Raji (cell line): ENCODE data around the gene VAT1.
A peak's percentile ranks its signal among the peaks of the same experiment; 100 is the strongest.

Experiments
- POLR2A ChIP-seq: IDR thresholded peaks from 2 replicates; pipeline ENCODE4 v1.6.1; 2011; ENCODE audit warnings: low read depth, low read length, control low read depth; ENCODE audit not compliant: insufficient read depth

VAT1 gene

GRCh38 chr17:43019418-43019817, 2.8 kb downstream of the VAT1 start:
- TF ChIP-seq POLR2A = no peak

- no peak for TF ChIP-seq POLR2A
Observed at GRCh38 chr17:43018932-43019331, 3.3 kb downstream of the VAT1 start.

GRCh38 chr17:43018008-43018853, 4.0 kb downstream of the VAT1 start:
- TF ChIP-seq POLR2A = no peak

GRCh38 chr17:43016216-43016615, 6.0 kb downstream of the VAT1 start:
- TF ChIP-seq POLR2A = no peak

- no peak for TF ChIP-seq POLR2A
Observed at GRCh38 chr17:43015579-43015978, 6.6 kb downstream of the VAT1 start.

- no peak for TF ChIP-seq POLR2A
Observed at GRCh38 chr17:43014649-43015542, 7.3 kb downstream of the VAT1 start.

GRCh38 chr17:43014020-43014648, 8.1 kb downstream of the VAT1 start:
- TF ChIP-seq POLR2A = no peak

GRCh38 chr17:43013296-43013695, 8.9 kb downstream of the VAT1 start:
- no peak for TF ChIP-seq POLR2A

GRCh38 chr17:43011728-43012472, 10.3 kb downstream of the VAT1 start:
- TF ChIP-seq POLR2A = no peak

- no peak for TF ChIP-seq POLR2A
Observed at GRCh38 chr17:43010667-43011308, 11.4 kb downstream of the VAT1 start.

- peak; percentile 55 for TF ChIP-seq POLR2A
Observed at GRCh38 chr17:43006639-43007551, 15.3 kb downstream of the VAT1 start, which contains the start of gene IFI35. TSS of gene IFI35 (plus strand) at chr17:43006784. CDS start at chr17:43006948, 164 bp downstream.

- peak; percentile 7; the same call in 1 of the 2 replicates for TF ChIP-seq POLR2A
Observed at GRCh38 chr17:43003542-43004172, 18.5 kb downstream of the VAT1 start.

- TF ChIP-seq POLR2A = no peak
Observed at GRCh38 chr17:42999003-42999525, 23.1 kb downstream of the VAT1 start.
